Central memory CD4-positive, alpha-beta T cell (primary cell): ENCODE results near the gene INPP4A.

Source experiments
- DNase-seq: peaks from one replicate; pipeline ENCODE4 v3.0.0; 2022

INPP4A gene

GRCh38 chr2:98478088-98478551, 33.5 kb downstream of the INPP4A start:
- no peak for DNase-seq

GRCh38 chr2:98478907-98479306, 34.2 kb downstream of the INPP4A start:
- DNase-seq = peak; percentile 21

GRCh38 chr2:98479371-98479770, 34.7 kb downstream of the INPP4A start:
- no peak for DNase-seq

- DNase-seq = peak; percentile 38
Observed at GRCh38 chr2:98479959-98480524, 35.4 kb downstream of the INPP4A start.

- DNase-seq = no peak
Observed at GRCh38 chr2:98480598-98480997, 35.9 kb downstream of the INPP4A start.

- no peak for DNase-seq
Observed at GRCh38 chr2:98482362-98482761, 37.7 kb downstream of the INPP4A start.

GRCh38 chr2:98483257-98483861, 38.7 kb downstream of the INPP4A start:
- no peak for DNase-seq

GRCh38 chr2:98484121-98484557, 39.5 kb downstream of the INPP4A start:
- no peak for DNase-seq

- peak; percentile 24 for DNase-seq
Observed at GRCh38 chr2:98484652-98485452, 40.2 kb downstream of the INPP4A start.

GRCh38 chr2:98485453-98485755, 40.7 kb downstream of the INPP4A start:
- DNase-seq = no peak

GRCh38 chr2:98486374-98486981, 41.8 kb downstream of the INPP4A start:
- DNase-seq = no peak

GRCh38 chr2:98487101-98487805, 42.6 kb downstream of the INPP4A start:
- DNase-seq = no peak

GRCh38 chr2:98487806-98488189, 43.1 kb downstream of the INPP4A start:
- peak; percentile 57 for DNase-seq

- no peak for DNase-seq
Observed at GRCh38 chr2:98488252-98488651, 43.6 kb downstream of the INPP4A start.

GRCh38 chr2:98489486-98489885, 44.8 kb downstream of the INPP4A start:
- no peak for DNase-seq

GRCh38 chr2:98489971-98490962, 45.6 kb downstream of the INPP4A start:
- DNase-seq = no peak

- DNase-seq = no peak
Observed at GRCh38 chr2:98492441-98492840, 47.8 kb downstream of the INPP4A start.

- DNase-seq = no peak
Observed at GRCh38 chr2:98494699-98495098, 50.0 kb downstream of the INPP4A start.

GRCh38 chr2:98496750-98497493, 52.3 kb downstream of the INPP4A start:
- DNase-seq = no peak

GRCh38 chr2:98498703-98499440, 54.2 kb downstream of the INPP4A start:
- no peak for DNase-seq
